Measurements from ENCODE around the gene SDK1.
"Not testable (repeated sequence)": the region's sequence is repeated elsewhere in the genome, so short reads cannot be mapped to it uniquely, and the experiment has no call there.

The SDK1 gene

GRCh38 chr7:3931843-3932242 lies 630.8 kb downstream of the SDK1 start:
- no peak for FAIRE-seq
- DNase-seq (ENCODE audit: insufficient read length, low spot score) = no peak

- DNase-seq (ENCODE audit: insufficient read length, low spot score) (no peak), FAIRE-seq (no peak)
Measured at GRCh38 chr7:3937146-3937545, 636.1 kb downstream of the SDK1 start.

- FAIRE-seq = no peak
- no peak for DNase-seq (ENCODE audit: insufficient read length, low spot score)
Measured at GRCh38 chr7:3937605-3938004, 636.6 kb downstream of the SDK1 start.

GRCh38 chr7:3941706-3942105 lies 640.7 kb downstream of the SDK1 start:
- FAIRE-seq; DNase-seq (ENCODE audit: insufficient read length, low spot score): not testable (repeated sequence)

- FAIRE-seq = no peak
Measured at GRCh38 chr7:3942276-3942675, 641.2 kb downstream of the SDK1 start.

GRCh38 chr7:3942816-3943745 lies 642.0 kb downstream of the SDK1 start:
- no peak for FAIRE-seq
- DNase-seq (ENCODE audit: insufficient read length, low spot score) = no peak

More at GRCh38 chr7:3942276-3942675, 641.2 kb downstream of the SDK1 start:
- no peak for DNase-seq (ENCODE audit: insufficient read length, low spot score)

GRCh38 chr7:3943779-3944520 lies 642.9 kb downstream of the SDK1 start:
- FAIRE-seq (no peak), DNase-seq (ENCODE audit: insufficient read length, low spot score) (no peak)

- DNase-seq (ENCODE audit: insufficient read length, low spot score) (no peak), FAIRE-seq (no peak)
Measured at GRCh38 chr7:3949242-3949640, 648.2 kb downstream of the SDK1 start.

GRCh38 chr7:3950249-3950648 lies 649.2 kb downstream of the SDK1 start:
- no peak for DNase-seq (ENCODE audit: insufficient read length, low spot score)
- FAIRE-seq = peak; percentile 39

- DNase-seq (ENCODE audit: insufficient read length, low spot score) (no peak), FAIRE-seq (no peak)
Measured at GRCh38 chr7:3951316-3952055, 650.4 kb downstream of the SDK1 start.

- no peak for FAIRE-seq
- no peak for DNase-seq (ENCODE audit: insufficient read length, low spot score)
Measured at GRCh38 chr7:3953133-3953532, 652.1 kb downstream of the SDK1 start.

GRCh38 chr7:3953946-3954345 lies 652.9 kb downstream of the SDK1 start:
- FAIRE-seq (no peak), DNase-seq (ENCODE audit: insufficient read length, low spot score) (no peak)

GRCh38 chr7:3955026-3955425 lies 654.0 kb downstream of the SDK1 start:
- FAIRE-seq (no peak), DNase-seq (ENCODE audit: insufficient read length, low spot score) (no peak)

GRCh38 chr7:3955751-3956696 lies 655.0 kb downstream of the SDK1 start:
- DNase-seq (ENCODE audit: insufficient read length, low spot score) (peak; percentile 33), FAIRE-seq (peak; percentile 94)

GRCh38 chr7:3956949-3957348 lies 655.9 kb downstream of the SDK1 start:
- FAIRE-seq = peak; percentile 75
- DNase-seq (ENCODE audit: insufficient read length, low spot score) = no peak

GRCh38 chr7:3957472-3958108 lies 656.5 kb downstream of the SDK1 start:
- DNase-seq (ENCODE audit: insufficient read length, low spot score) (peak; percentile 37), FAIRE-seq (peak; percentile 80)

GRCh38 chr7:3958109-3958483 lies 657.0 kb downstream of the SDK1 start:
- no peak for FAIRE-seq

GRCh38 chr7:3959364-3959763 lies 658.3 kb downstream of the SDK1 start:
- DNase-seq (ENCODE audit: insufficient read length, low spot score) = no peak
- FAIRE-seq = no peak

More at GRCh38 chr7:3958109-3958483, 657.0 kb downstream of the SDK1 start:
- no peak for DNase-seq (ENCODE audit: insufficient read length, low spot score)

- DNase-seq (ENCODE audit: insufficient read length, low spot score) (no peak), FAIRE-seq (no peak)
Measured at GRCh38 chr7:3960050-3960763, 659.2 kb downstream of the SDK1 start.

Measured in GM19239 (cell line).